HepG2 (cell line): ENCODE results near the gene CHD9. TPM values are rescaled to one million over a fixed set of nuclear protein-coding genes. Genes with fewer than 3 reads are reported as not detected.

ENCODE experiments used
- ATAC-seq: fragments of 200-7000 bp; cut with Tn5 transposase; 3 replicates; pipeline ENCODE4 v1.9.1; 2020; ENCODE audit warnings: mild to moderate bottlenecking, moderate library complexity
- BruUV-seq: library from RNA; stranded (reverse); fragments of 400-500 nt; replicated peaks from 2 replicates; lab custom pipeline; 2021; lab: Mats Ljungman, UMichigan
- CTCF ChIA-PET: fragments of 300-600 bp; formaldehyde crosslinking; extraction: SDS; loops from one replicate; lab custom pipeline; 2021; ENCODE audit warnings: low total read pairs, inconsistent platforms, low intra/inter-chr PET ratio; lab: Yijun Ruan, JAX
- POLR2A ChIA-PET: fragments of 350-600 bp; sonication (Branson Sonifier 250); formaldehyde crosslinking; loops from one replicate; lab custom pipeline; 2020; ENCODE audit warnings: antibody characterized with exemption, inconsistent platforms; lab: Yijun Ruan, JAX
- DNase-seq: peaks from one replicate; pipeline ENCODE4 v3.0.0-alpha.2; 2015; ENCODE audit warnings: low spot score
- FAIRE-seq: peaks from 3 replicates; lab custom pipeline; 2011; peaks lifted over from hg19 to GRCh38; lab: Jason Lieb, UNC
- H2AFZ ChIP-seq: one replicate; pipeline ENCODE4 v1.6.1; 2011; ENCODE audit warnings: low read length, inconsistent platforms
- H3K27ac ChIP-seq: fragments of 300-600 bp; 3 replicates; pipeline ENCODE4 v1.8.0; 2011; ENCODE audit warnings: mixed run types, mild to moderate bottlenecking, mixed read lengths, low read length, inconsistent platforms; ENCODE audit not compliant: insufficient read depth; ENCODE audit errors: extremely low read length
- H3K27me3 ChIP-seq, 2 experiments: fragments of 200-600 bp in 1 of 2; 2 replicates in 1 of 2; 3 replicates in 1 of 2; pipeline versions ENCODE4 v1.6.0 to v1.8.0; 2011; ENCODE audit warnings: low read length in 2 of 2, mild to moderate bottlenecking in 2 of 2, moderate library complexity in 2 of 2, inconsistent platforms in 1 of 2; ENCODE audit not compliant: insufficient read depth in 2 of 2, control insufficient read depth in 1 of 2
- H3K36me3 ChIP-seq, 2 experiments: fragments of 200-600 bp in 1 of 2; replicated peaks in 1 of 2; 2 replicates in 1 of 2; 3 replicates in 1 of 2; pipeline versions ENCODE4 v1.5.1 to v1.8.0; 2011; ENCODE audit warnings: low read length in 2 of 2, inconsistent platforms in 1 of 2; ENCODE audit not compliant: insufficient read depth in 2 of 2, control insufficient read depth in 1 of 2
- H3K4me1 ChIP-seq: 2 replicates; pipeline ENCODE4 v1.5.1; 2012; ENCODE audit warnings: low read length, inconsistent platforms; ENCODE audit not compliant: insufficient read depth
- H3K4me2 ChIP-seq: 2 replicates; pipeline ENCODE4 v1.6.0; 2011; ENCODE audit warnings: low read depth, low read length, inconsistent platforms
- H3K4me3 ChIP-seq, 3 experiments: fragments of 200-600 bp in 1 of 3; sonication (generic), shearing (Covaris generic) in 1 of 3; replicated peaks in 1 of 3; 2 replicates each; pipeline ENCODE4 v1.5.1; 2011 to 2016; ENCODE audit warnings: low read length in 3 of 3, inconsistent platforms in 2 of 3, low read depth in 2 of 3, mild to moderate bottlenecking in 2 of 3, control low read depth in 1 of 3, mixed read lengths in 1 of 3; ENCODE audit not compliant: insufficient read depth in 1 of 3
- H3K79me2 ChIP-seq: one replicate; pipeline ENCODE4 v1.6.1; 2011; ENCODE audit warnings: low read length, inconsistent platforms; ENCODE audit not compliant: insufficient read depth
- H3K9ac ChIP-seq: 2 replicates; pipeline ENCODE4 v1.6.0; 2011; ENCODE audit warnings: mild to moderate bottlenecking, low read depth, low read length, inconsistent platforms; ENCODE audit not compliant: insufficient read depth
- H3K9me3 ChIP-seq: 2 replicates; pipeline ENCODE4 v1.5.1; 2012; ENCODE audit warnings: mild to moderate bottlenecking, low read length
- H4K20me1 ChIP-seq: 2 replicates; pipeline ENCODE4 v1.6.0; 2011; ENCODE audit warnings: inconsistent platforms, mild to moderate bottlenecking, low read length, moderate library complexity; ENCODE audit not compliant: insufficient read depth
- ATM ChIP-seq: fragments of 450-650 bp; IDR thresholded peaks from 2 replicates; pipeline ENCODE4 v1.7.1; 2017; ENCODE audit warnings: mild to moderate bottlenecking, borderline replicate concordance
- GPBP1L1 ChIP-seq: sonication (generic); formaldehyde crosslinking; IDR thresholded peaks from 2 replicates; pipeline ENCODE4 v1.5.0; 2020; ENCODE audit warnings: mild to moderate bottlenecking, missing genetic modification reagents
- HMGA1 ChIP-seq: sonication (generic); formaldehyde crosslinking; conservative IDR thresholded peaks from 2 replicates; pipeline ENCODE4 v1.4.0; 2020; ENCODE audit warnings: missing genetic modification reagents
- KDM3A ChIP-seq: IDR thresholded peaks from 2 replicates; pipeline ENCODE4 v1.6.1; 2018; ENCODE audit warnings: low read depth, missing compliant biosample characterization
- MIER3 ChIP-seq: IDR thresholded peaks from 2 replicates; pipeline ENCODE4 v1.6.1; 2016; ENCODE audit warnings: missing compliant biosample characterization, borderline replicate concordance
- NBN ChIP-seq: fragments of 450-650 bp; conservative IDR thresholded peaks from 2 replicates; pipeline ENCODE4 v1.6.1; 2017
- PHF21A ChIP-seq: sonication (generic); formaldehyde crosslinking; IDR thresholded peaks from 2 replicates; pipeline ENCODE4 v1.5.0; 2020; ENCODE audit warnings: mild to moderate bottlenecking, missing genetic modification reagents
- STAT5B ChIP-seq: sonication (generic); formaldehyde crosslinking; IDR thresholded peaks from 2 replicates; pipeline ENCODE4 v1.4.0; 2020; ENCODE audit warnings: missing genetic modification reagents
- ZFP62 ChIP-seq: sonication (generic); formaldehyde crosslinking; IDR thresholded peaks from 2 replicates; pipeline ENCODE4 v1.4.0; 2020; ENCODE audit warnings: missing genetic modification reagents
- ZNF543 ChIP-seq: sonication (generic); formaldehyde crosslinking; IDR thresholded peaks from 2 replicates; pipeline ENCODE4 v1.4.0; 2020; ENCODE audit warnings: mild to moderate bottlenecking, missing genetic modification reagents
- ZNF678 ChIP-seq: sonication (generic); formaldehyde crosslinking; IDR thresholded peaks from 2 replicates; pipeline ENCODE4 v1.4.0; 2020; ENCODE audit warnings: mild to moderate bottlenecking, missing genetic modification reagents
- WGBS: methylation state at CpG from one replicate; pipeline ENCODE4 v1.1.6; 2017; ENCODE audit warnings: low lambda C conversion rate; 5-methylcytosine and 5-hydroxymethylcytosine counted together
- in situ Hi-C: cut with HindIII; loops from 2 replicates; pipeline ENCODE4 v1.10.0; 2017; ENCODE audit warnings: low pct_unique_long_range_greater_than_20kb; ENCODE audit not compliant: extremely low pct_ligation_motif_present
- intact Hi-C: fragments of 100-400 bp; cut with micrococcal nuclease; formaldehyde crosslinking; loops from one replicate; pipeline ENCODE4 v1.10.0; 2022; ENCODE audit not compliant: unreplicated experiment
- polyA plus RNA-seq, 8 experiments: library from polyadenylated mRNA; depleted of rRNA in 3 of 8; stranded (reverse) in 7 of 8; unstranded in 1 of 8; fragments of >200 nt; fragmentation: Illumina TruSeq in 4 of 8; extraction: Trizol in 4 of 8; gene quantifications; 2 replicates each; pipeline versions ENCODE4 v1.2.1 to v1.2.3, GENCODE V29; 2011 to 2016; ENCODE audit warnings: low read depth in 4 of 8, missing spikeins in 1 of 8, mixed read lengths in 1 of 8; ENCODE audit not compliant: insufficient read depth in 1 of 8
- total RNA-seq, 5 experiments: library from RNA; depleted of rRNA; stranded (reverse); fragments of >200 nt; fragmentation: Illumina TruSeq; extraction: Trizol; gene quantifications; 2 replicates each; pipeline ENCODE4 v1.2.3, GENCODE V29; 2016; ENCODE audit warnings: low read depth in 1 of 5
- TF ChIP-seq, protein P1 (sequence below): sonication (generic); formaldehyde crosslinking; IDR thresholded peaks from 2 replicates; pipeline ENCODE4 v1.8.0; 2022; ENCODE audit warnings: missing genetic modification reagents, mild to moderate bottlenecking, borderline replicate concordance
- TF ChIP-seq, protein P2 (sequence below): sonication (generic); formaldehyde crosslinking; IDR thresholded peaks from 2 replicates; pipeline ENCODE4 v1.4.0; 2020; ENCODE audit warnings: mild to moderate bottlenecking, missing genetic modification reagents

Gene CHD9
- total and polyA plus RNA-seq, 2 of the 13 experiments (the other 11 are each of a cell fraction or from before 2014, with no cell fraction given): 23.4 to 27.7 TPM

- TF ChIP-seq, protein P1, sequence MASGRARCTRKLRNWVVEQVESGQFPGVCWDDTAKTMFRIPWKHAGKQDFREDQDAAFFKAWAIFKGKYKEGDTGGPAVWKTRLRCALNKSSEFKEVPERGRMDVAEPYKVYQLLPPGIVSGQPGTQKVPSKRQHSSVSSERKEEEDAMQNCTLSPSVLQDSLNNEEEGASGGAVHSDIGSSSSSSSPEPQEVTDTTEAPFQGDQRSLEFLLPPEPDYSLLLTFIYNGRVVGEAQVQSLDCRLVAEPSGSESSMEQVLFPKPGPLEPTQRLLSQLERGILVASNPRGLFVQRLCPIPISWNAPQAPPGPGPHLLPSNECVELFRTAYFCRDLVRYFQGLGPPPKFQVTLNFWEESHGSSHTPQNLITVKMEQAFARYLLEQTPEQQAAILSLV (CRISPR knock-in tag): no peak
- no peak for TF ChIP-seq PHF21A (CRISPR knock-in tag)
- TF ChIP-seq, all 625 proteins: peak for 0
Observed at GRCh38 chr16:53142823-53143568, 88.2 kb downstream of the CHD9 start (continued).

DNA sequence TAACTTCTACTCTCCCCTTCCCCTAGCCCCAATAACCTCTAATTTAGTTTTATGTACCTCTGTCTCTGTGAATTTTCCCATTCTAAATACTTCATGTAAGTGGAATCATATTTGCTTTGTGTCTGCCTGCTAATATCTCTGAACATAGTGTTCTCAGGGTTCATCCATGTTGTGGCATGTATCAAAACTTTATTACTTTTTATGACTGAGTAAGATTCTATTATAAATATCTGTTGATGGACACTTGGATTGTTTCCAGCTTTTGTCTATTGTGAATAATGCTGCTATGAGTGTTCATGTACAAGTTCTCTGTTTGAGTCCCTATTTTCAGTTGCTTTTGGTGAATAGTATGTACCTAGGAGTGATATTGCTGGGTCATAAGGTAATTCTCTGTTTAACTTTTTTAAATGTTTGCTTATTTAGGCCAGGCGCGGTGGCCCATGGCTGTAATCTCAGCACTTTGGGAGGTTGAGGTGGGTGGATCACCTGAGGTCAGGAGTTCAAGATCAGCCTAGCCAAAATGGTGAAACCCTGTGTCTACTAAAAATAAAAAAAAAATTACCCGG is 92.8 kb downstream of the CHD9 start:
- POLR2A ChIA-PET: no interaction called here
- H3K4me3 ChIP-seq: no peak overlapping the region
- intact Hi-C loops: no loop called here
- no TSS peak for BruUV-seq
- peaks cover 35% of the 10 kb centered on the region for H3K79me2 ChIP-seq
- CTCF ChIA-PET: no interaction called here
- no peaks in the 10 kb centered on the region for H3K27me3 ChIP-seq
- no peak overlapping the region for H3K9ac ChIP-seq
- H3K27ac ChIP-seq: no peak overlapping the region
- FAIRE-seq (no peak), ATAC-seq (no peak), DNase-seq (no peak)
- WGBS: 81% methylated on average over 3 of the region's 3 CpGs
- no peaks in the 10 kb centered on the region for H3K9me3 ChIP-seq
- H3K36me3 ChIP-seq: no peaks in the 10 kb centered on the region
- in situ Hi-C loops: no loop called here
- H2AFZ ChIP-seq: no peak overlapping the region
- no peak overlapping the region for H3K4me2 ChIP-seq
- H4K20me1 ChIP-seq: no peaks in the 10 kb centered on the region; the same call in 1 of the 2 replicates
- 0 out of 2 replicates have a peak, but pooled peaks cover 4% of the 10 kb centered on the region for H3K4me1 ChIP-seq
- no peak for TF ChIP-seq KDM3A (CRISPR knock-in tag)
- no peak for TF ChIP-seq GPBP1L1
- no peak for TF ChIP-seq ZNF543 (CRISPR knock-in tag)
- TF ChIP-seq NBN: no peak
- TF ChIP-seq STAT5B (CRISPR knock-in tag): no peak
- no peak for TF ChIP-seq ZFP62 (CRISPR knock-in tag)
- no peak for TF ChIP-seq ZNF678 (CRISPR knock-in tag)
- no peak for TF ChIP-seq MIER3 (CRISPR knock-in tag)
- TF ChIP-seq ATM: no peak
- TF ChIP-seq, protein P2, sequence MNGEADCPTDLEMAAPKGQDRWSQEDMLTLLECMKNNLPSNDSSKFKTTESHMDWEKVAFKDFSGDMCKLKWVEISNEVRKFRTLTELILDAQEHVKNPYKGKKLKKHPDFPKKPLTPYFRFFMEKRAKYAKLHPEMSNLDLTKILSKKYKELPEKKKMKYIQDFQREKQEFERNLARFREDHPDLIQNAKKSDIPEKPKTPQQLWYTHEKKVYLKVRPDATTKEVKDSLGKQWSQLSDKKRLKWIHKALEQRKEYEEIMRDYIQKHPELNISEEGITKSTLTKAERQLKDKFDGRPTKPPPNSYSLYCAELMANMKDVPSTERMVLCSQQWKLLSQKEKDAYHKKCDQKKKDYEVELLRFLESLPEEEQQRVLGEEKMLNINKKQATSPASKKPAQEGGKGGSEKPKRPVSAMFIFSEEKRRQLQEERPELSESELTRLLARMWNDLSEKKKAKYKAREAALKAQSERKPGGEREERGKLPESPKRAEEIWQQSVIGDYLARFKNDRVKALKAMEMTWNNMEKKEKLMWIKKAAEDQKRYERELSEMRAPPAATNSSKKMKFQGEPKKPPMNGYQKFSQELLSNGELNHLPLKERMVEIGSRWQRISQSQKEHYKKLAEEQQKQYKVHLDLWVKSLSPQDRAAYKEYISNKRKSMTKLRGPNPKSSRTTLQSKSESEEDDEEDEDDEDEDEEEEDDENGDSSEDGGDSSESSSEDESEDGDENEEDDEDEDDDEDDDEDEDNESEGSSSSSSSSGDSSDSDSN: no peak
- no peak for TF ChIP-seq HMGA1 (CRISPR knock-in tag)
